ENCODE measurements around the gene SLC46A2.

SLC46A2 gene

DNA sequence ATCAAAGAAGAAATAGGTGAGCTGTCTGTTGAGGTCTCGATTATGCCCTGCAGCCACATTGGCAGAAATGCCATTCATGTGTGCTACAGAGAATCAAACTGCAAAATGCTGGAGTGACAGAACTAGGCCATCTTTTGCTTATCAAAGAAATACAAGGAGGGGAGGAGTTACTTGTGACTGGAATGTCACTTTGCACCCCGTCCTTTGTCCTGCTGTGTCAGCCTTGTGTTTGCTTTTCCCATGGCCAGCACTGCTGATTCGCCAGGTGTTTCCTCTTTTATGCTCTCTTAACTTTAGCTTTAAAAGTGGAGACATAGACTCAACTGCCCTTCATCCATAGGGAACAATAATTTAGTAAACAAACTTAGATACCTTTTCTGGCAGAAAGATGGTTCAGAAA lies 54.3 kb downstream of the SLC46A2 start:
- no peak overlapping the region for H4K8ac ChIP-seq (ENCODE audit: low read length)
- H3K4me2 ChIP-seq (ENCODE audit: low read length, poor library complexity, severe bottlenecking): no peak overlapping the region
- no peak overlapping the region for H3K23ac ChIP-seq (ENCODE audit: low read length in 2 of 2)
- no peak overlapping the region for H2AFZ ChIP-seq (ENCODE audit: low read depth, low read length)
- no peak overlapping the region for H3K4me3 ChIP-seq (ENCODE audit: insufficient read depth in 1 of 2, low read depth in 1 of 2, low read length in 2 of 2)
- no peaks in the 10 kb centered on the region for H3K4me1 ChIP-seq (ENCODE audit: control insufficient read depth, insufficient read depth, low read depth, low read length)
- no peak overlapping the region for H3K27ac ChIP-seq (ENCODE audit: low read length, poor library complexity, severe bottlenecking)
- H3K27me3 ChIP-seq (ENCODE audit: control insufficient read depth in 1 of 2, insufficient read depth in 1 of 2, low read length in 2 of 2): no peaks in the 10 kb centered on the region
- H3K9me3 ChIP-seq (ENCODE audit: control insufficient read depth, low read length): no peaks in the 10 kb centered on the region
- DNase-seq: no peak
- no peak overlapping the region for H3K14ac ChIP-seq (ENCODE audit: low read length in 2 of 2)
- H2BK5ac ChIP-seq (ENCODE audit: low read depth, low read length, poor library complexity, severe bottlenecking): no peak overlapping the region
- no peak overlapping the region for H2BK120ac ChIP-seq (ENCODE audit: low read depth, low read length)
- H2BK12ac ChIP-seq (ENCODE audit: low read length in 2 of 2): no peak overlapping the region
- peaks cover 21 to 62% of the 10 kb centered on the region in 2 experiments for H3K36me3 ChIP-seq (ENCODE audit: control insufficient read depth in 1 of 2, insufficient read depth in 2 of 2, low read depth in 1 of 2, low read length in 2 of 2)
- no peak overlapping the region for H4K91ac ChIP-seq (ENCODE audit: low read length)
- no peak overlapping the region for H3K4ac ChIP-seq (ENCODE audit: low read depth in 1 of 2, low read length in 2 of 2)
- no peak overlapping the region for H3K18ac ChIP-seq (ENCODE audit: low read depth in 1 of 2, low read length in 2 of 2)
- H3K79me1 ChIP-seq (replicated peaks; ENCODE audit: low read length, poor library complexity, severe bottlenecking): peaks cover 1% of the 10 kb centered on the region
- no peak overlapping the region for H3K9ac ChIP-seq (ENCODE audit: low read length)
- H2AK5ac ChIP-seq (ENCODE audit: low read length, severe bottlenecking): no peak overlapping the region
- no peak overlapping the region for H2BK15ac ChIP-seq (ENCODE audit: low read depth, poor library complexity, severe bottlenecking)
- 94% methylated on average over 3 of the region's 3 CpGs for WGBS

DNA sequence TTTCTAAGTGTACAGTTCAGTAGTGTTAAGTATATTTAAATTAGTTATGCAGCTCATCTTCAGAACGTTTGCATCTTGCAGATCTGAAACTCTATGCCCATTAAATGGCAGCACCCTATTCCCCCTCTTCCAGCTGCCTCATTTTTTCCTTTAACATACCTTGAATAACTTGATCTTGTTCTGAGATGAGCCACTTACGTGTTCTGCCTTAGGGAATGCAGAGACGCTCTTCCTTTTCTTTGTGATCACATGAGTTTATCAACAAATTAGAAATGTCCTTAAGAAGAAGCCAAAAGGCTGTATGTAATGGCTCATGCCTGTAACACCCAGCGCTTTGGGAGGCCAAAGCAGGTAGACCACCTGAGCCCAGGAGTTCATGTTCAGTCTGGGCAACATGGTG lies 57.6 kb downstream of the SLC46A2 start:
- Histone ChIP-seq H3K4me3 (ENCODE audit: insufficient read depth in 1 of 2, low read depth in 1 of 2, low read length in 2 of 2) (no peak overlapping the region), H3K79me1 (replicated peaks; ENCODE audit: low read length, poor library complexity, severe bottlenecking) (peaks cover 1% of the 10 kb centered on the region), H2BK120ac (ENCODE audit: low read depth, low read length) (no peak overlapping the region), H3K4ac (ENCODE audit: low read depth in 1 of 2, low read length in 2 of 2) (no peak overlapping the region), H3K27me3 (ENCODE audit: control insufficient read depth in 1 of 2, insufficient read depth in 1 of 2, low read length in 2 of 2) (no peaks in the 10 kb centered on the region), H3K18ac (ENCODE audit: low read depth in 1 of 2, low read length in 2 of 2) (no peak overlapping the region), H2BK15ac (ENCODE audit: low read depth, poor library complexity, severe bottlenecking) (no peak overlapping the region), H2AFZ (ENCODE audit: low read depth, low read length) (no peak overlapping the region), H2BK5ac (ENCODE audit: low read depth, low read length, poor library complexity, severe bottlenecking) (no peak overlapping the region), H2BK12ac (ENCODE audit: low read length in 2 of 2) (no peak overlapping the region), H4K91ac (ENCODE audit: low read length) (no peak overlapping the region), H3K27ac (ENCODE audit: low read length, poor library complexity, severe bottlenecking) (no peak overlapping the region), H4K8ac (ENCODE audit: low read length) (no peak overlapping the region), H3K4me2 (ENCODE audit: low read length, poor library complexity, severe bottlenecking) (no peak overlapping the region), H3K14ac (ENCODE audit: low read length in 2 of 2) (no peak overlapping the region), H3K9me3 (ENCODE audit: control insufficient read depth, low read length) (no peaks in the 10 kb centered on the region), H3K9ac (ENCODE audit: low read length) (no peak overlapping the region), H3K4me1 (ENCODE audit: control insufficient read depth, insufficient read depth, low read depth, low read length) (no peaks in the 10 kb centered on the region), H3K23ac (ENCODE audit: low read length in 2 of 2) (no peak overlapping the region), H3K36me3 (ENCODE audit: control insufficient read depth in 1 of 2, insufficient read depth in 2 of 2, low read depth in 1 of 2, low read length in 2 of 2) (peaks cover 15 to 43% of the 10 kb centered on the region in 2 experiments), H2AK5ac (ENCODE audit: low read length, severe bottlenecking) (no peak overlapping the region)
- WGBS: 98% methylated on average over 4 of the region's 4 CpGs
- DNase-seq: no peak

DNA sequence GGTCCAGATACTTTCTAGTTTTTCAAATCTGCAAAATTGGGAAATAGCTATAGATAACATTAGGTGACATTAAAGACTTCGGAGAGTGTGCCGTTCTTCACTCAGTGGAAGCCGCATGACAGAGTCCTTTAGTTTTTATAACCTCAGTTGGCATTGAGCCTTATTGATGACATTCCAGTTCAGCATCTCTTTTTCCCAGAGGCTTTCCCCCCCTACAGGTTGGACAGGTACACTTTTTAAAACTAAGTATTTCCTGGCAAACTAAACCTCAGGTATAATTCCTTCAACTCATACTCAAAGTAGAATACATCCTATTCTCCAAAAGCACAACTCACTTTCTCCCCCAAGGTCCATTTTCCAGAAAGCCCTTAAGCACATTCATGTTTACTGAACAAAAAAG lies 58.7 kb downstream of the SLC46A2 start:
- H3K79me1 ChIP-seq (replicated peaks; ENCODE audit: low read length, poor library complexity, severe bottlenecking): peaks cover 1% of the 10 kb centered on the region
- H3K14ac ChIP-seq (ENCODE audit: low read length in 2 of 2): no peak overlapping the region
- H4K8ac ChIP-seq (ENCODE audit: low read length): no peak overlapping the region
- no peak overlapping the region for H2BK120ac ChIP-seq (ENCODE audit: low read depth, low read length)
- no peak overlapping the region for H2BK15ac ChIP-seq (ENCODE audit: low read depth, poor library complexity, severe bottlenecking)
- DNase-seq: no peak
- H4K91ac ChIP-seq (ENCODE audit: low read length): no peak overlapping the region
- no peak overlapping the region for H3K27ac ChIP-seq (ENCODE audit: low read length, poor library complexity, severe bottlenecking)
- no peak overlapping the region for H3K4ac ChIP-seq (ENCODE audit: low read depth in 1 of 2, low read length in 2 of 2)
- no peak overlapping the region for H2AFZ ChIP-seq (ENCODE audit: low read depth, low read length)
- over 99% methylated on average over 3 of the region's 3 CpGs for WGBS
- no peak overlapping the region for H3K4me3 ChIP-seq (ENCODE audit: insufficient read depth in 1 of 2, low read depth in 1 of 2, low read length in 2 of 2)
- no peak overlapping the region for H3K9ac ChIP-seq (ENCODE audit: low read length)
- H3K27me3 ChIP-seq (ENCODE audit: control insufficient read depth in 1 of 2, insufficient read depth in 1 of 2, low read length in 2 of 2): no peaks in the 10 kb centered on the region
- no peak overlapping the region for H2AK5ac ChIP-seq (ENCODE audit: low read length, severe bottlenecking)
- no peak overlapping the region for H3K23ac ChIP-seq (ENCODE audit: low read length in 2 of 2)
- no peaks in the 10 kb centered on the region for H3K4me1 ChIP-seq (ENCODE audit: control insufficient read depth, insufficient read depth, low read depth, low read length)
- H3K36me3 ChIP-seq (ENCODE audit: control insufficient read depth in 1 of 2, insufficient read depth in 2 of 2, low read depth in 1 of 2, low read length in 2 of 2): peaks cover 14 to 45% of the 10 kb centered on the region in 2 experiments
- no peak overlapping the region for H3K4me2 ChIP-seq (ENCODE audit: low read length, poor library complexity, severe bottlenecking)
- no peaks in the 10 kb centered on the region for H3K9me3 ChIP-seq (ENCODE audit: control insufficient read depth, low read length)
- no peak overlapping the region for H2BK5ac ChIP-seq (ENCODE audit: low read depth, low read length, poor library complexity, severe bottlenecking)
- H2BK12ac ChIP-seq (ENCODE audit: low read length in 2 of 2): no peak overlapping the region
- no peak overlapping the region for H3K18ac ChIP-seq (ENCODE audit: low read depth in 1 of 2, low read length in 2 of 2)

DNA sequence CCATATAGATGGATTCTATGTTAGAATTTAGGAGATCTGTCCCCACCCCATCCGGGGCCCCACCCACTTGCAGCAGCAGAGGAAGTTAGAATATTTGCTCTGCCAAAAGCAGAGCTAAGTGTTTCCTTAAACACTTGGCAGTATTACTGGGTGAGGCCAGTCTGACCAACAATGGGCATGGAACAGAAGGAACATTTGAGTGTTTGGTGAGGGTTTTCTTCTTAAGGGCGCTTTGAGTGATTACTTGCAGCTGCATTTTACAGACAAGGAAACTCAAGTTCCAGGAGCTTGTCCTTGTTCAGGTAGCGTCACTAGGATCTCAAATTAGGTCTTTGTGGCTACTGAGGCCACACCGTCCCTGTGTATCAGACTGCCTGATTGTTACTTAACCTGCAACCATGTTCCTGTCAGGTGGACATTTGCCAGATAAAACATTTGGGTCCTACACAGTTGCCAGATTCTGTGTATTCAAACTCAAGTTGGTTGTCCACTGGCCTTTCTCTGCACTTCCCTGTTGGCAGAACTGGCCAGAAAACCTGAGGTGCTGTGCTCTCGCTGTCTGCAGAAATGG lies 59.3 kb downstream of the SLC46A2 start:
- H2BK5ac ChIP-seq (ENCODE audit: low read depth, low read length, poor library complexity, severe bottlenecking): no peak overlapping the region
- H3K27ac ChIP-seq (ENCODE audit: low read length, poor library complexity, severe bottlenecking): no peak overlapping the region
- no peak overlapping the region for H3K4ac ChIP-seq (ENCODE audit: low read depth in 1 of 2, low read length in 2 of 2)
- H3K36me3 ChIP-seq (ENCODE audit: control insufficient read depth in 1 of 2, insufficient read depth in 2 of 2, low read depth in 1 of 2, low read length in 2 of 2): peaks cover 9 to 39% of the 10 kb centered on the region in 2 experiments
- WGBS: 97% methylated on average over 5 of the region's 5 CpGs
- DNase-seq: no peak
- no peak overlapping the region for H2BK120ac ChIP-seq (ENCODE audit: low read depth, low read length)
- H4K91ac ChIP-seq (ENCODE audit: low read length): no peak overlapping the region
- peaks cover 1% of the 10 kb centered on the region for H3K79me1 ChIP-seq (replicated peaks; ENCODE audit: low read length, poor library complexity, severe bottlenecking)
- no peak overlapping the region for H2AK5ac ChIP-seq (ENCODE audit: low read length, severe bottlenecking)
- H4K8ac ChIP-seq (ENCODE audit: low read length): no peak overlapping the region
- no peak overlapping the region for H2BK15ac ChIP-seq (ENCODE audit: low read depth, poor library complexity, severe bottlenecking)
- no peak overlapping the region for H3K9ac ChIP-seq (ENCODE audit: low read length)
- H3K9me3 ChIP-seq (ENCODE audit: control insufficient read depth, low read length): no peaks in the 10 kb centered on the region
- H3K23ac ChIP-seq (ENCODE audit: low read length in 2 of 2): no peak overlapping the region
- no peaks in the 10 kb centered on the region for H3K4me1 ChIP-seq (ENCODE audit: control insufficient read depth, insufficient read depth, low read depth, low read length)
- H3K14ac ChIP-seq (ENCODE audit: low read length in 2 of 2): no peak overlapping the region
- no peak overlapping the region for H3K18ac ChIP-seq (ENCODE audit: low read depth in 1 of 2, low read length in 2 of 2)
- H2BK12ac ChIP-seq (ENCODE audit: low read length in 2 of 2): no peak overlapping the region
- H3K4me3 ChIP-seq (ENCODE audit: insufficient read depth in 1 of 2, low read depth in 1 of 2, low read length in 2 of 2): no peak overlapping the region
- H2AFZ ChIP-seq (ENCODE audit: low read depth, low read length): no peak overlapping the region
- H3K27me3 ChIP-seq (ENCODE audit: control insufficient read depth in 1 of 2, insufficient read depth in 1 of 2, low read length in 2 of 2): no peaks in the 10 kb centered on the region
- H3K4me2 ChIP-seq (ENCODE audit: low read length, poor library complexity, severe bottlenecking): no peak overlapping the region
